ENCODE measurements around the gene KRTAP5-5. TPM values are rescaled to one million over a fixed set of nuclear protein-coding genes. Genes with fewer than 3 reads are reported as not detected.

The KRTAP5-5 gene
- total and polyA plus RNA-seq, 2 of the 13 experiments (the other 11 are each of a cell fraction or from before 2014, with no cell fraction given): not detected

- Histone ChIP-seq H3K9ac (ENCODE audit: insufficient read depth, low read depth, low read length) (no peak overlapping the region), H3K79me2 (ENCODE audit: insufficient read depth, low read length) (no peaks in the 10 kb centered on the region), H3K36me3 (replicated peaks in 1 of 2; ENCODE audit: control insufficient read depth in 1 of 2, insufficient read depth in 2 of 2, low read length in 2 of 2) (no peaks in the 10 kb centered on the region), H3K4me3 (replicated peaks in 1 of 3; ENCODE audit: insufficient read depth in 1 of 3, low read depth in 2 of 3, low read length in 3 of 3) (no peak overlapping the region), H3K4me1 (ENCODE audit: insufficient read depth, low read length) (no peaks in the 10 kb centered on the region), H3K4me2 (ENCODE audit: low read depth, low read length) (no peak overlapping the region), H3K27ac (ENCODE audit: extremely low read length, insufficient read depth, low read length) (no peak overlapping the region), H3K27me3 (ENCODE audit: control insufficient read depth in 1 of 2, insufficient read depth in 2 of 2, low read length in 2 of 2) (peaks cover 2 to 29% of the 10 kb centered on the region in 2 experiments; a peak in 4 of 5 replicates), H2AFZ (ENCODE audit: low read length) (no peak overlapping the region), H3K9me3 (ENCODE audit: low read length) (no peaks in the 10 kb centered on the region), H4K20me1 (ENCODE audit: insufficient read depth, low read length) (no peaks in the 10 kb centered on the region)
- ChIA-PET POLR2A (no interaction called here), CTCF (ENCODE audit: low intra/inter-chr PET ratio, low total read pairs) (no interaction called here)
- DNase-seq (ENCODE audit: low spot score): no peak
- in situ Hi-C loops (cut with HindIII; ENCODE audit: extremely low pct_ligation_motif_present, low pct_unique_long_range_greater_than_20kb) (no loop called here), intact Hi-C loops (cut with micrococcal nuclease; ENCODE audit: unreplicated experiment) (no loop called here)
- FAIRE-seq: no peak
- BruUV-seq (replicated peaks): no TSS peak
- WGBS (ENCODE audit: low lambda C conversion rate): 36% methylated on average over 10 of the region's 10 CpGs
- no peak for ATAC-seq
- TF ChIP-seq PATZ1 (CRISPR knock-in tag; IDR thresholded peaks at IDR 0.05): no peak
- TF ChIP-seq BRF2 (CRISPR knock-in tag; IDR thresholded peaks at IDR 0.05): no peak
- TF ChIP-seq KLF9 (CRISPR knock-in tag; IDR thresholded peaks at IDR 0.05; ENCODE audit: low read depth): no peak
- TF ChIP-seq NFYB (CRISPR knock-in tag; IDR thresholded peaks at IDR 0.05): no peak
- no peak for TF ChIP-seq ZBTB37 (CRISPR knock-in tag; IDR thresholded peaks at IDR 0.05)
- no peak for TF ChIP-seq ZNF775 (CRISPR knock-in tag; IDR thresholded peaks at IDR 0.05; ENCODE audit: borderline replicate concordance)
- no peak for TF ChIP-seq ZNF512 (CRISPR knock-in tag; IDR thresholded peaks at IDR 0.05)
- TF ChIP-seq ZNF644 (CRISPR knock-in tag; IDR thresholded peaks at IDR 0.05; ENCODE audit: low read depth): no peak
- no peak for TF ChIP-seq CBFB (CRISPR knock-in tag; IDR thresholded peaks at IDR 0.05)
- no peak for TF ChIP-seq ZBTB20 (CRISPR knock-in tag; IDR thresholded peaks at IDR 0.05; ENCODE audit: borderline replicate concordance, low read depth)
- no peak for TF ChIP-seq ASH2L (IDR thresholded peaks at IDR 0.05; ENCODE audit: insufficient read length, low read depth, low read length)
Measured at GRCh38 chr11:1618231-1618630, 11.3 kb upstream of the KRTAP5-5 start.
